Cardiac fibroblast (primary cell): ENCODE data around the gene KCNK7.
"Not testable (repeated sequence)": the region's sequence is repeated elsewhere in the genome, so short reads cannot be mapped to it uniquely, and the experiment has no call there.

Source experiments
- DNase-seq, 2 donors: peaks; one replicate each; pipeline versions ENCODE4 v3.0.0 to v3.0.0-alpha.2; 2010; ENCODE audit warnings: low read depth in 2 of 2
- H3K4me3 ChIP-seq, 2 donors: replicated peaks in 1 of 2; 1 replicate in 1 of 2; 2 replicates in 1 of 2; pipeline ENCODE4 v1.5.1; 2011; ENCODE audit warnings: low read depth in 2 of 2, low read length in 2 of 2, mild to moderate bottlenecking in 2 of 2, moderate library complexity in 1 of 2
- TF ChIP-seq, protein P1 (sequence below): IDR thresholded peaks from one replicate; pipeline ENCODE4 v1.5.1; 2011; ENCODE audit warnings: low read depth, mild to moderate bottlenecking, low read length, inconsistent platforms

Gene KCNK7

DNA sequence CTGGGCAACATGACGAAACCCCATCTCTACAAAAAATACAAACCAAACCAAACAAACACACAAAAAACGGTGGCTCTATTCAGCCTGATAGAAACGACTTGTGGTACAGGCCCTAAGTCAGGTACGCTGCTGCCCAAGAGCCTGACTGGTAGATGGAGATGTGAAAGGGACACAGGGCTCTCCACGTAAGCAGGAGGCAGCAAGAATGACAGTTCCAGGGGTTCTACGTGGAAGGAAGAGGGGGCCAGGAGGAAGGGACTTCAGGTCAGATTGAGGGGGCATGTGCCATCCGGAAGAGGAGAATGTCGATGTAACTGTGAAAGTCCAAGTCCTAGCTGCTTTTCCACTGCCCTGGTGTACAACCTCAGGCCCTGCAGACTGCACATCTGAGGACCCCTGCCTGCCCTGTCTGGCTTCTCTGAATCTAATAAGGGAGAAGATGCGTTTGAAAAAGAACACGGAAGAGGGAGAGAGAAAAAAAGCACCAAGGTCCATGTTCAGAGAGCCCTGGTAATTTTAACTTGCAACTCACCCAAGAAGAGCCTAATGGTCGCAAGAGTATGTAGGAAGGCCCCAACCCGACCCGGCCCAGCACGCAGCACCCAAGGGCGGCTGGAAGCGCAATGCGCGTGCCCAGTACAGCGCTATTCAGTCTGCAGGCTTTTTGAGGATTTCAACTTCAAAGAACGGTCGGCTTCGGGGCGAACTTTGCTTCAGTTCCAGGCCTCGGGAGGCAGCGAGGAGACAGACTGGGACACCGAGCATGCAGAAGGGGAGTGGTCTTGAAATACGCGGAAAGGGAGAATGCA is 26.2 kb downstream of the KCNK7 start:
- TF ChIP-seq, protein P1, sequence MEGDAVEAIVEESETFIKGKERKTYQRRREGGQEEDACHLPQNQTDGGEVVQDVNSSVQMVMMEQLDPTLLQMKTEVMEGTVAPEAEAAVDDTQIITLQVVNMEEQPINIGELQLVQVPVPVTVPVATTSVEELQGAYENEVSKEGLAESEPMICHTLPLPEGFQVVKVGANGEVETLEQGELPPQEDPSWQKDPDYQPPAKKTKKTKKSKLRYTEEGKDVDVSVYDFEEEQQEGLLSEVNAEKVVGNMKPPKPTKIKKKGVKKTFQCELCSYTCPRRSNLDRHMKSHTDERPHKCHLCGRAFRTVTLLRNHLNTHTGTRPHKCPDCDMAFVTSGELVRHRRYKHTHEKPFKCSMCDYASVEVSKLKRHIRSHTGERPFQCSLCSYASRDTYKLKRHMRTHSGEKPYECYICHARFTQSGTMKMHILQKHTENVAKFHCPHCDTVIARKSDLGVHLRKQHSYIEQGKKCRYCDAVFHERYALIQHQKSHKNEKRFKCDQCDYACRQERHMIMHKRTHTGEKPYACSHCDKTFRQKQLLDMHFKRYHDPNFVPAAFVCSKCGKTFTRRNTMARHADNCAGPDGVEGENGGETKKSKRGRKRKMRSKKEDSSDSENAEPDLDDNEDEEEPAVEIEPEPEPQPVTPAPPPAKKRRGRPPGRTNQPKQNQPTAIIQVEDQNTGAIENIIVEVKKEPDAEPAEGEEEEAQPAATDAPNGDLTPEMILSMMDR, result no peak
- peak overlapping the region; percentile 98 to 99 for H3K4me3 ChIP-seq
- no peak for DNase-seq

DNA sequence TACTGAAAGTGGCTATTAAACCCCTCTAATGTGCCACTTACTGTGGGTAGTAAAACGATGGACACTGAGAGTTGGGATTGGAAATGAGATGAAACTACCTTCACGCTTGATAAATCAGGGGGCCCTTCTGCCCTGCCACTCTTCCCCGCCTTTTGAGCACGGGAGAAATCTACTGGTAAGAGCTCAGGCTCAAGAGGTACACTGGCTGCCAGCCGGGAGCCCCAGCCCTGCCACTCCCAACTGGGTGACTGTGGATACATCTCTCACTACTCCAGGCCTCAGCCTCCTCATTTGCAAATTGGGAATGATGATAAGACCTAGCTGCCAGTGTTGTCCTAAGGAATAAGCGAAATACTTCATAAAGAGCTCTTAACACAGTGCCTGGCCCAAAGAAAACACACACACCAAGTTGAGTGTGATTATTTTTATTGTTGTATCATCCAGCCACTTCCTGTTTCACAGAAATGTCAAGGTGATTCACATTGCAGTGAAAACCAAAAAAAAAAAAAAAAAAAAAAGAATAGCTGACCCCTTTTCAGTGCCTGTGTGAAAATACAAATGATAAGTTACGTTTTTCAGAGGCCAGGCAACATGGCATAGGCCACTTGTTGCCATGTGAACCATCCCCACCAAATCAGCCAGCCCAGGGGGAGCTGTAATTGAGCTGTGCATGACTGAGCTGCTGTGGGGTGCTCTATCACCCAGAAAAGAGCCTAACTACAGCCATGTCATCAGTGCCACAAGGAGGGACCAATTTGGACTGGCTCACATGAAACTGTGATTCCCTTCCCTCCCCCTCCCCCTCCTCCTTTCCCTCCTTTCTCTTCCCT is 29.8 kb downstream of the KCNK7 start:
- no peak overlapping the region for H3K4me3 ChIP-seq
- DNase-seq, result peak; percentile 33 to 68
- TF ChIP-seq, protein P1, result no peak

DNA sequence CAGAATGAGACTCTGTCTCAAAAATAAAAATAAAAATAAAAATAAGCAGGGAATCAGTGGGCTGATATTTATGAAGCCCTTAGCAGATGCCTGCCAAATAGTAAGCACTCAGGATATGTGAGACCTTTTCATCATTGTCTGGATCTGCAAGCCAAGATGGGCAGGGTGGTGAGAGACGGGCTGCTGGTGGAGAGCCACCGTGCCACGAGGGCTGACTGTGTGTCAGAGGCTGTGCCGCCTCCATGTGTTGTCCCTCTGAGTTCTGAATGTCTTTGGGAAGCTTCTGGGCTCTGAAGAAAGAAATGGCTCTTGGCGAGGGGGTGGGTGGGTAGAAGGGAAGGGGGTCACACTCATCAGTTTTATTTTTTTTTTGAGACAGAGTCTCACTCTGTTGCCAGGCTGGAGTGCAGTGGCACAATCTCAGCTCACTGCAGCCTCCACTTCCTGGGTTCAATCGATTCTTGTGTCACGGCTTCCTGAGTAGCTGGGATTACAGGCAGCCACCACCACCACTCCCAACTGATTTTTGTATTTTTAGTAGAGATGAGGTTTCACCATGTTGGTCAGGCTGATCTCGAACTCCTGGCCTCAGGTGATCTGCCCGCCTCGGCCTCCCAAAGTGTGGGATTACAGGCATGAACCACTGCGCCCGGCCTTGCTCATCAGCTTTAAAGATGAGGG is 30.6 kb downstream of the KCNK7 start:
- not testable (repeated sequence) for H3K4me3 ChIP-seq

DNA sequence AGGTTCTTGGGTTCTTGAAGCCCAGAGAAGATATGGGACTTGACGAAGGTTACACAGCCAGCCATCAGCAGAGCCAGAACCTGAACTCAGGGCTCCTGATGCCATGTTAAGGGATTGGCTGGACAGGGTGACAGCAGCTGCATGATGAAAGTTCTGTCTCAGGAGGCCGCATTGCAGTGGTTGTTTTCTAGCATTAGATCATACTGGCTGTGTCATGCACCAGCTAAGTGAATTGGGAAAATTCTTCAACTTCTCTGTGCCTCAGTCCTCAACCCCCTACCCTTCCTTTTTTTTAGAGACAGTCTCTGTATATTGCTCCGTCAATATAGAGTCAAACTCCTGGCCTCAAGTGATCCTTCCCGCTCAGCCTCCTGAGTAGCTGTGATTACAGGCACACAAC is 32.0 kb downstream of the KCNK7 start:
- H3K4me3 ChIP-seq, result no peak overlapping the region
- TF ChIP-seq, protein P1, result no peak
- peak in 1 of 2 donors; percentile 66 for DNase-seq

More for the DNA sequence above, 30.6 kb downstream of the KCNK7 start:
- DNase-seq, result not testable (repeated sequence)

DNA sequence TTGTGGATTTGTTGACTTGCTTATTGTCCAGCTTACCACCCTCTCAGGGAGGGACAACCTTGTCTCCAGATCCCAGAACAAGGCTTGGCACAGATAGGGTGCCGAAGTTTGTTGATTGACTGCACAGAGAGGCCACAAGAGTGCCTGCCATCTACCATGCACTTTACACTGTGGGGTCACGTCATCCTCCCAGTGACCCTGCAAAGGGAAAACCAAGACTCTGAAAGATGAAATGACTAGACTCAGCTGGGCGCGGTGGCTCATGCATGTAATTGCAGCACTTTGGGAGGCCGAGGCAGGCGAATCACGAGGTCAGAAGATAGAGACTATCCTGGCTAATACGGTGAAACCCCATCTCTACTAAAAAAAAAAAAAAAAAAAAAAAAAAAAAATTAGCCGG is 32.8 kb downstream of the KCNK7 start:
- DNase-seq, result no peak
- no peak overlapping the region for H3K4me3 ChIP-seq
- TF ChIP-seq, protein P1, result no peak

DNA sequence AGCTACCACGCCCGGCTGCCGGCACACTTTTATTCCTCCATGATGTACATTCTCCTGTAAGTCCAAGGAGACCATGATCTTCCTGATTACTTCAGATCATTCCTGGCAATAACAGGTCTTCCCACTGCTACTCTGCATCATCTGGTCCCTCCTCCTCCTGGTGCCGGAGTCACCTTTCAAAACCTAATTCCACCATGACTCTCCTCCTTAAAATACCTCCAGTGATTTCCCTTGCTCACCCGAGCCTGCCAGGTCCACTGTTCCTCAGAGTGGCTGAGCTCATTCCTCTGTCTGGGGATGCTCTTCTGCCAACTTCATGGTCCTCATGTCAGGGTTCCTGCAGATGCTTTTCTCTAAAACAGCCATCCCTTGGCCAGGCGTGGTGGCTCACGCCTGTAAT is 33.6 kb downstream of the KCNK7 start:
- no peak for DNase-seq
- H3K4me3 ChIP-seq, result no peak overlapping the region
- TF ChIP-seq, protein P1, result no peak
